GM19372 (cell line): ENCODE measurements around the gene POU6F2.
"Not testable (repeated sequence)": the region's sequence is repeated elsewhere in the genome, so short reads cannot be mapped to it uniquely, and the experiment has no call there.

Experiments
- ATAC-seq: cut with Tn5 transposase; IDR thresholded peaks from one replicate; pipeline ENCODE4 v1.9.1; 2021; ENCODE audit warnings: mild to moderate bottlenecking, low read depth, moderate library complexity; ENCODE audit not compliant: unreplicated experiment

POU6F2 gene, protein sequence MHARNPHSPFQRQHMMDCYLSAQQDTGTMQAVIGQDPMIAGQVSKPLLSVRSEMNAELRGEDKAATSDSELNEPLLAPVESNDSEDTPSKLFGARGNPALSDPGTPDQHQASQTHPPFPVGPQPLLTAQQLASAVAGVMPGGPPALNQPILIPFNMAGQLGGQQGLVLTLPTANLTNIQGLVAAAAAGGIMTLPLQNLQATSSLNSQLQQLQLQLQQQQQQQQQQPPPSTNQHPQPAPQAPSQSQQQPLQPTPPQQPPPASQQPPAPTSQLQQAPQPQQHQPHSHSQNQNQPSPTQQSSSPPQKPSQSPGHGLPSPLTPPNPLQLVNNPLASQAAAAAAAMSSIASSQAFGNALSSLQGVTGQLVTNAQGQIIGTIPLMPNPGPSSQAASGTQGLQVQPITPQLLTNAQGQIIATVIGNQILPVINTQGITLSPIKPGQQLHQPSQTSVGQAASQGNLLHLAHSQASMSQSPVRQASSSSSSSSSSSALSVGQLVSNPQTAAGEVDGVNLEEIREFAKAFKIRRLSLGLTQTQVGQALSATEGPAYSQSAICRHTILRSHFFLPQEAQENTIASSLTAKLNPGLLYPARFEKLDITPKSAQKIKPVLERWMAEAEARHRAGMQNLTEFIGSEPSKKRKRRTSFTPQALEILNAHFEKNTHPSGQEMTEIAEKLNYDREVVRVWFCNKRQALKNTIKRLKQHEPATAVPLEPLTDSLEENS

DNA sequence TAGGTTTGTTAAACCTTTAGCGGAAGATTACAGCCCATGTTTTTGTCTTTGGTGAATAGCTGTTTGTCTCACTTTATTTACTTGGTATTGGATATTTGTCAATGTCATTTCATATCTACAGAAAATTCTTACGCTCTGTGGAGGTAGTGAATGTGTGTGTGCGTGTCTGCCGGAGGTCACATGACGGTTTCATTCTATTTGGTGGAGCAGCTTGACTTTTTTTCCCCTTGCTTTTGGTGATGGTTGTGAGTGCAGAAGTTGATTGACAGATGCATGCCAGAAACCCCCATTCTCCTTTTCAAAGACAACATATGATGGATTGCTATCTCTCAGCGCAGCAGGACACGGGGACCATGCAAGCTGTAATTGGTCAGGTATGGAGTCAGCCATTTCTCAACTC lies at the start of gene POU6F2:
POU6F2 (plus strand) TSS at position 225 of the 400 bp plus-strand sequence; CDS start at position 270, 45 bp downstream.
- no peak for ATAC-seq

DNA sequence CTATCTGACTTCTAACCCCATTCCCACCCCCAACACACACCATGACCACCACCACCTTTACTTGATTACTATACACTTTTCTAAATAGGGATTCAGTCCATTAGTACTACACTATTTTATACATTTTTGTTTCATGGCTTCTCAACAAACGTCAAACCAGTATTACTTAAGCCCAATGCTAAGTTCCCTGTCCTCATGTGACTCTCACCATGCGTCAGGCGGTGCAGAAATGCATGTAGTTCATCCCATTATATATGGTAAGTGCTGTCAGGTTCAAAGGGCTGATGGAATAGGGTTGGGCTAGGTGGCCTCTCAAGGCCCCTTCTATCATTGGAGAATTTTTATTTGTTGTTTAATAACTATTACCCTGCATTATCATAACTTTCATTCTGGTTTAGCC lies 49.2 kb upstream of the POU6F2 start:
- no peak for ATAC-seq

DNA sequence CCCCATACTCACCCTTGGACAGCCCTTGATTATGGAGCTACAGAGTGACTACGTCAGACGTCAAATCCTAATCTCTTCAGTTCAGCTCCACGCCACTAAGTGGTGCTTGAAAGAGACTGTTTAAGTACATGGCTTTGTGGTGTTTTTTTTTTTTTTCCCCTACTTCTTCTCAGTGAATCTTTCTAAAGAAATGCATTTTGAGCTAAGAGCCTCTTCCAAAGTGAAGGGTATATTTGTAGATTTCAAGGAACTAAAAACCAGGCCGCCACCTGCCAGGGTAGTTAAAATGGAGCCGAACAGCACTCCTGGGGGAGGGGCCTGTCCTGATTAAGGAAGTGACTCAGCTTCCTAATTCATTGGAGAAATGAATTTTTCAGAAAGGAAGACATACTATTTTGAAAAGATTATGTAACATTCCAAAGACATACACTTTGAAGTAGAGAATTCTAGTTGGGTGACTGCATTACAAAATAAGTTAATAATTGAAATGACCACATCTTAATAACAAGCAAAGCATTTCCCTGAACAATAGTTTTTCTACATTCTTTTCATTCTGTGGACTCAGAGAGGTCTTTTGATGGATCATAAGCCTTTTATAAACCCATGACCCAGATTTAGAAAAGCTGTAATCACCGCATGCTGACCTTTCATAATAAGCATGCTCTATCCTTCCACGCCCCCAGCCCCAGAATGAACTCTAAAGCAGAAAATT lies 48.1 kb upstream of the POU6F2 start:
- ATAC-seq = no peak

DNA sequence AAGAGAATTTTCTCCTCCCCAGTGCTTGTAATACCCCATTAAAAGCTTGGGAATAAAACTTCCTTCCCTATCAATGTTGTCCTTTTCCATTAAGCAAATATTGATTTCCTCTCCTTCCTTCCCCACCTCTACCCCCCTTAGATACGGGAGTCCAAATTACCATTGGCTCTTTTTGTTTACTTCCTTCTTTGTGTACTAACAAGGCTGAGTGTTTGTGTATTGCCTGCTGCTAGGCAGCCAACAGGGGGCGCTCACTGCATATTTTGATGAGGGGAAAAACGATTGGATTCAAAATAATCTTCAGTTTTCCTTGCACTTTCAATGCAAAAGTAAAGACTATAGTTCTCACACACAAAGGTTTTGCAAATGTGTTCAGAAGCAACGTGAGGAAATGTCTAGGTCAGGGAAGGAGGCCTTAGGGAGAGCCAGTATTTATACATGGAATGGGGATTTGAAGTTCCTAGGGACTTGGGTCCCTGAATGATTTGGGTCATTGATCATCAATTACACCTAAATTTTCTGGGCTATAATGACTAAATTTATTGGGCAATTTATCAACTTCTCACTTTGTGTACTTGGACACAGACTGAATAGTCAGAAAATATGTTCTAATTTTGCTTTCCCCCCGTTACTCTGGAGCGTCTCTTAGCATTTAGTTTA lies 45.1 kb upstream of the POU6F2 start:
- ATAC-seq = peak; percentile 77

DNA sequence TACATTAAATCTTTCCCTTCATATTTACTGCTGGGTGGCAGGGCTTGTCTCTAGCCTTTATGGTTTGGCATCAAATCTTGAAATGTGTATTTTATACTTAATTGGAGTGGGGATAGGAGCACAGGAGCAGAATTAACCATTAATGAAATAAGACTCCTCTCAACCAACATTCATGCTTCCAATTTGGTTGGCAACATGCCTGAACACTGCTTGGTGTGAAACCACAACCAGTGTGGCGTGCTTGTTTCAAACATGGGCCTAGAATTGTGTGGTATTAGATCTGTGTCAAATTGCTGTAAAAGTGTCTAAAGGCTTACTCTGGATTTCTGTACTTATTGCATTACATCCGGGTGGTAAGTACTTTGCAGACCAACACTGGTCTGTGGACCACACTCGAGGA lies 43.7 kb upstream of the POU6F2 start:
- ATAC-seq = no peak

DNA sequence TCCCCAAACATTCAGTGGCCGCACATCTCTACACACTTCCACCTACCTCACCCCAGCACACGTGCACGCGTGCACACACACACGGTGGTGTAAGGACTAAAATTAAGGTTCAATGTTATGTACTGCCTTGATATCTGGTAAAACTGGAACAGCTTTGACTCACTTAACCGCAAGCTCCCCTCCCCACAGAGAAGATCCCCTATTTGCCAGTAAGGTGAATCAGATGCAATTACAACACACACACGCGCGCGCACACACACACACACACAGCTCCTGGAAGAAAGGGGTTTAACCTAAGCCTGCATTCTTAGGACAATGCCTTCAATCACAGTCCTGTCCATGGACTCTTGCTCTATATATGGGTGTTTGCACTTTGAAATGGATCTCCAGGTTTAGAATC lies 43.2 kb upstream of the POU6F2 start:
- no peak for ATAC-seq

DNA sequence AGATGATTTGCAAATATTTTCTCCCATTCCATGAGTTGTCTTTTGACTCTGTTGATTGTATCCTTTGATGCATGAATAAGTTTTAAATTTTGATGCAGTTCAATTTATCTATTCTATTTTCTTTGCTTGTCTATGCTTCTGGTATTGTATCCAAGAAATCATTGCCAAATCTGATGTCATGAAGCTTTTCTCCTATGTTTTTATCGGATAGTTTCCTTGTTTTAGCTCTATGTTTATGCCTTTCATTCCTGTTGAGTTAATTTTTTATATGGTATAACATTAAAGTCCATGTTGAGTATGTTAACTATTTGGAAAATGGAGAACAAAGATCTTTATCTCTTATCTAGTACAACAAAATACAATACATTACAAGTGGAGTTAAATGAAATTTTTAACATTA lies 41.1 kb upstream of the POU6F2 start:
- no peak for ATAC-seq

DNA sequence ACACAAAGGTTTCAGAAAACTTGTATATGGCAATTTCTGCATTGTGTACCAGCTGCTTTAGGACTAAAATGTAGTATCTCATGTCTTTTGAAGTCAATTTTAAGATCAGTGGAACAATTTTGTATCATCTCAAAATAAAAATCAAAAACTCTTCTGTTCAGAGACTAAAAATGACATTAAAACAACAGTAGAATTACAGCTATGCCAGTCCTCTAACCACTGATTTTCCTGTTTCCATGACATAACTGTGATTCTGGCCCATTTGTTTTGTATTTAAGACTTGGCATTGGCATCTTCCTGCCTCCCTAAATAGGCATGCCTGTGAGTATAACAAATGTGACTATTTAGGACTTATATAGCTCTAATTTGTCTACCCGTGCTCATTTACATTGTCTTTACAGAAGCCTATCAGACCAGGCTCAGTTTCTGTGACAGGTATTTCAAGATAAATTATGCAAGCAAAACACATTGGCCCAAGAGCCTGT lies 39.7 kb upstream of the POU6F2 start:
- ATAC-seq = no peak

DNA sequence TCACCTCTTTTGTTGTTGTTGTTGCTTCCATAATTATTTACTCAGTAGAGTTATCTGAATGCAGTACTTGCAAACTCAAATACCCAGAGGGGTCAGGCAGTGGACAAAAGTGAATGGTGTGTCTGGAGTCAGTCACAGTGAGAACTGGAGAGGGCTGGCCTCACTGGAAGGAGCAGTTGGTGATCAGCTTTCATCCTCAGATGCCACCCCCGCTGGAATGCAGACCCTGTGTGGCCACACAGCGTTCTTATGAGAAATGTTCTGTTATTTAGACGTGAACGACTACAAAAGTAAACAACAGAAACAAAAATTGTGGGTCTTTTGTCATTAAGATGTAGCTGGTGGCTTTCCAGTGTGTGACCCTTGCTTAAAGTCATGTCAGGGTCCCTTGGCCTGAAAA lies 39.1 kb upstream of the POU6F2 start:
- no peak for ATAC-seq

DNA sequence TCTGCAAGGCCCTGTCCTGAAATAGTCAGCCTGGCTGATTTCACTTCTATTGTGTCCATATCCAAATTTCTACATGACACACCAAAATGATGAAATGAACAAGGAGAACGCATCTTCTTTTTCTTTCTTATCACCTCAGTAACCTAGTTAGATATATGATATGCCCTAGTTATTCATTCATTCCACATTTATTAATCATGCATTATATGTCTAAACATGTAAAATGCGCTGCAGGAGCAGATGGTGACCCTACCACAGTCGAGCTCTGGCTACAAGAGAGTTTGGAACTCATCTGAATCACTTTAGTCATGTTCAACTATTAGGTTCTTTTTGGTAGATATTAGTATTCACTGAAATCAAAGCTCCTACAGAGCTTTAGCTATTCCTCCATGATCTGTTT lies 36.9 kb upstream of the POU6F2 start:
- no peak for ATAC-seq

DNA sequence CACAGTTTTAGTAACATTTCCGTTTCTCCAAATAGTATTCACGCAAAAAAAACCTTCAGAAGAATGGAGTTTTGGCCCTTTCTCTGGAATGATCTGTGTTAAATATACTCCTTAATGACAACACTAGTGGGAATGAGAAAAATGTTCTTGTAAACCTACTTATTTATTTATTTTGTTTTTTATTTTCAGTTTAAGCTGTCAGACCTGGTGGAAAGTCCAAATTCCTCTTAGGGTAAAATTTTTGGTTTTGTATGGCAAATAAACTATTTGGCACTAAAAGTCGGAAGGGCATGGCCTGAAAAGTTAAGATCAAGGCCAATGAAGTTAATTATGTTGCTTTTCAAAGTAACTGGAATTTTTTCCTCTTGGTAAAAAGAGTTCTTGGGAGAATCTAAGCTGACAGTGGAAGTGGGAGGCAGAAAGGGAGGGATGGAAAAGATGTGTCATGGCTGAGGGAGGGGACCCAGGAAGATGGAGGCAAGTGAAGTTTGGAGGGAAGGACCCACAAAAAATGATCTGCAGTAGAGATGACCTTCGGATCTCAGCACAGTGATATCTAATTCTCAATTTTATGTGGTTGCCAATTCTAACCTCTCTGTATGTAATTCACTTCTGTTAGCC lies 35.2 kb upstream of the POU6F2 start:
- no peak for ATAC-seq

DNA sequence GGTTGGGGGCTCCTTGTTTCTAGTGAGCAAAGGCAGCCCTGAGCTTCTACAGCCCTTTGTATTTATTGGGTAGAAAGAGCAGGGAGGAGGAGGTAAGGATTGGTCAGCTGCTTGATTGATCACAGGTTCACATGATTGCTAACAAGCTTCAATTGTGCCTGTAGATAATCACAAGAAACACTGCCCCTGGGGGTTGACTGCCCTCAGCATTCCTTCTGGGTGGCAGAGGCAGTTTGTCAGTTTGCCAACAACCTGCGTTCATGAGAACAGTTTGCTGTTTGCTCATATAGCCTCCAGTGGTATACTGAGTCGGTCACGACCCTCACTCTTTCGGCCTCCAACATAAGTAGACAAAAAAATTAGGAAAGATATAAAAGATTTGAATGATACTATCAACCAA lies 30.2 kb upstream of the POU6F2 start:
- ATAC-seq = not testable (repeated sequence)

DNA sequence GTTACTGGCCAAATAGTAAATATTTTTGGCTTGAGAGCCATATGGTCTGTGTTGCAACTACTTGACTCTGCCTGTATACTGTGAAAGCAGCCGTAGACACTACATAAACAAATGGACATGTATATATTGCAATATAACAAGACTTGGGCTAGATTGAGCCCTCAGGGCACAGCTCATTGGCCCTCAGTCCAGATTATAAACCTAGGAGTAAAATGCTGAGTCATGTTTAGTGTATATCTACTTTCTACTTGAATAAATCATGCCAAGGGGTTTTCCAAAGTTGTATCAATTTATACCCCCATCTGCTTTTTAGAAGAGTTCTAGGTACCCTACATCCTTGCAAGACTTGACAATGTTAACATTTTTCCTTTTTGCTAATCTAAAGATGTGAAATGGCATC lies 27.4 kb upstream of the POU6F2 start:
- ATAC-seq = no peak

DNA sequence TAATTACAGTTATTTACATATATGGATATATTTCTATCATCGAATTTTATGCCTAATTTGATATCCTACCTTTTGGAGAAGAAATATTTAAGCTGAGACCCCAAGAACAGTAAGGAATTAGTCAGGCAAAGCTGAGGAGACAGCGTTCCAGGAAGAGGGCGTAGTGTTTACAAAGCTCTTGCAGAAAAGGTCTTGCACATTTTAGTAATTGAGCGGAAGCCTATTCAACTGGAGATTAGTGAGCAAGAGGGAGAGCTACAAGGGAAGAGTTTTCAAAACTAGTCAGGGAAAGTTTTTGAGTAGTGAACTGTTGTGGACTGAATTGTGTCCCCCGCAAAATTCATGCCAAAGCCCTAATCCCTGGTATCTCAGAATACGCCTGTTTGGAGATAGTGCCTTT lies 26.5 kb upstream of the POU6F2 start:
- no peak for ATAC-seq

DNA sequence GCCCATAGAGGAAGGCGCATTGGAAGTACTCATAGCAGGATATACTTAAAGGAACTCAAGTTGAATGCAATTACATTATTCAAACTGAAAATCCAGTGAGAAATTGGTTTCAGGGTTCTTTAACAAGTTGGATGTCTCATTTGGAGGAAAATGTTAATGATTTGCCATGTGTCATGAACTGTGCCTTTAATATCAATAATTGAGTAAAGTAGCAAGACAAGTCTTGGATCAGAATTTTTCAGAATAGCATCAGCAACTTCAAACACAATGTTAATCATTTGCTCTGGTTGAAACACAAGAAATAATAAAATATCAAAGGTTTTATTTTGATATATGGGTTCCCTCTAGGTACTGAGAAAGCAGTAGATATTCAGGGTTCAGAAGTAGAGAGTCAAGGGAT lies 24.5 kb upstream of the POU6F2 start:
- no peak for ATAC-seq

DNA sequence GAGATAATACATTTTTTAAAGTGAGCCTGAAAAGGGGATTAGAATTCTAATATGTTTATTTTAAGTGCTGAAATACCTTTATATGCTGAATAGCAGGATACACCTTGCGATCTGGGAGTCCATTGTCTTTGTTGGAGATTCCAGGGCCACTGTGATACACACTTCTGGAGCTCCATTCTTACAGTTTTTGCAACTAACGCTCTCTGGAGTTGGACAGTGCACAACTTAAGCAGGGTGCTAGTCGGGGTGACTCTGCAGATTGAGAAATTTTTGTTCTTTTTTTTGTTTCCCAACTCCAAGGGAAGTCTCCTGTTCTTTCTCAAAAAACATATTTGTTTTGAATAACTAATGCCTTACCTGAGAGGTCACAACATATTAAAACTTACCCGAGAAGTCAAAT lies 23.7 kb upstream of the POU6F2 start:
- no peak for ATAC-seq

DNA sequence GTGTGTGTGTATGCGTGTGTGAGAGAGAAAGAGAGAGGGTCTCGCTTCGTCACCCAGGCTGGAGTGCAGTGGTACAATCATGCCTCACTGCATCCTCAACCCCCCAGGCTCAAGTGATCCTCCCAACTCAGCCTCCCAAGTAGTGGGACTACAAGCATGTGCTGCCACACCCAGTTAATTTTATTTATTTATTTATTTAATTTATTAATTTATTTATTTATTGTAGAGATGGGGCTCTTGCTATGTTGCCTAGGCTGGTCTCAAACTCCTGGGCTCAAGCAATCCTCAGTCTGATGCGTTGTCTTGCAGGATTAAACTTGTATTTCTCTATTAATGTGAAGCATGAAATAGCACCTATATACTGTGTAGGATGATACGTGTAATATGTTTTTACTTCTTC lies 21.8 kb upstream of the POU6F2 start:
- no peak for ATAC-seq

DNA sequence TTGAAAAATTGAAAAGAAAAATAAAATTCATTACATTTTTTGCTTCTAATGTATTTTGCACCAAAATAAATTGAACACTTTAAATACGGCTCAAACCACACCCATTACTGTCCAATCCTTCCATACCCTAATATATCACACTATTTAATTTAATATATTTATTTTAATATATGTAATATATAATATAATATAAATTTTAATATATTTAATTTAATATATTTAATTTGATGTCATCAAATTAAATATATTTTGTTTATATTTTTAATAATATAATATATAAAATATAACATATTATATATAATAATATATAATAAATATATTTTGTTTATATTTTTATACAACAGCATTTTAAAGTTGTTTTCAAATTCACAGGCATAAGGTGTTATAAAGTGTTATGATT lies 15.7 kb upstream of the POU6F2 start:
- ATAC-seq = no peak

DNA sequence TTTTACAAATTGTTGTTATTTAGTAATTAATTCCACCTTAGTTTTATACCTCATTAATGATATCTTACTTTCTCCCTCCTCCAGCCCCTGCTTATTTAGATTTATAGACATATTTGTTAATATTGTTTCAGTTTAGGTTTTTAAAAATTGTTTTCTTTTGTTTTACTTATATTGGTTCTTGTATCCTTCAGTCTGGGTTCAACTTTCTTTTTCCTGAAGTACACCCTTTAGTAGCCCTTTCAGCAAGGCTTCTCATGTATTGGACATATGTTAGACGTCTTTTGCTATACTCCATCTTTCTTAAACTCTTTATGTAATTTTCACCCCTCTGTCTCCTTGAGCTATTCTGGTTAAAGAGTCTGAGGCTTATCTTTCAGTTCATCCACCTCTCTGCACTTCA lies 12.8 kb upstream of the POU6F2 start:
- ATAC-seq = no peak

DNA sequence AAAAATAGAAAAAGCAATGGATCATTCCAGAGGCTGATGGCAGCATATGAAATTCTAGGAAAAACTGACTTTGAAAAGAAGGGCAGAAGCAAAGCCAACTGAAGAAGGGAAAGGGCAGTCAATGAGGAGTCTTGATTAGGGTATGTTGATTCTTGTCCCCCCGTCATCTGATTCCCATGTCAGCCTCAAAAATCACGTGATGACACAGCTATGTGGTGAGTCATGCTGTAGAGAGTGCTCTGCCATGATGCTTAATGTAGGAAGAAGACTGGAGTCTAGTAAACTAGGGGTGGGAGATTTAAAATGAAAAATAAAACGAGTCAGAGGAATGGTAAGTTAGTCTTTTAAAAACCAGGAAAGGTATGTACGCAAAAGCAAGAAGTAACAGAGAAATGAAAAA lies 3.9 kb upstream of the POU6F2 start:
- ATAC-seq = no peak
